ENCODE data around the gene MAP3K9. TPM values are rescaled to one million over a fixed set of nuclear protein-coding genes. Genes with fewer than 3 reads are reported as not detected.

MAP3K9 gene
- total RNA-seq, 1 experiment from 2014 or later, result 28.0 TPM

- H3K27me3 Mint-ChIP-seq (ENCODE audit: low read depth), result no peaks in the 10 kb centered on the region; the same call in none of the 2 replicates
- H3K4me1 Mint-ChIP-seq, result peaks cover 28% of the 10 kb centered on the region
- ChIA-PET POLR2A (no interaction called here), CTCF (interaction anchor here (0.6 to 0.8 kb wide), 2 partner anchors 32 to 108 kb away, joined by 3 to 5 read pairs; partner anchors contain the start of gene MAP3K9)
- H3K27ac Mint-ChIP-seq, result no peak overlapping the region
- no peak for ATAC-seq
- DNase-seq (ENCODE audit: low spot score), result no peak
- peaks cover 6% of the 10 kb centered on the region; the same call in 1 of the 2 replicates for H3K9me3 Mint-ChIP-seq
- no peaks in the 10 kb centered on the region for H3K36me3 Mint-ChIP-seq
- H3K4me3 Mint-ChIP-seq, result no peak overlapping the region
- TF ChIP-seq ZSCAN18 (CRISPR knock-in tag; IDR thresholded peaks at IDR 0.05) (no peak), CBFB (CRISPR knock-in tag; IDR thresholded peaks at IDR 0.05; ENCODE audit: low read depth) (no peak), GTF2I (CRISPR knock-in tag; conservative IDR thresholded peaks at IDR 0.05) (no peak), ZNF263 (CRISPR knock-in tag; IDR thresholded peaks at IDR 0.05; ENCODE audit: low read depth) (0 out of 2 replicates have a peak, but pooled peaks have one; percentile 41)
Measured at GRCh38 chr14:70701610-70702009, 107.7 kb downstream of the MAP3K9 start.

- DNase-seq (ENCODE audit: low spot score), result no peak
- Mint-ChIP-seq H3K27me3 (ENCODE audit: low read depth) (no peaks in the 10 kb centered on the region; the same call in none of the 2 replicates), H3K4me1 (peaks cover 25% of the 10 kb centered on the region), H3K27ac (no peak overlapping the region), H3K4me3 (no peak overlapping the region), H3K36me3 (no peaks in the 10 kb centered on the region), H3K9me3 (peaks cover 6% of the 10 kb centered on the region; the same call in 1 of the 2 replicates)
- no peak for ATAC-seq
- TF ChIP-seq GRHL2 (CRISPR knock-in tag; IDR thresholded peaks at IDR 0.05; ENCODE audit: insufficient replicate concordance, severe bottlenecking) (no peak), CREM (CRISPR knock-in tag; IDR thresholded peaks at IDR 0.05) (no peak), USF2 (CRISPR knock-in tag; IDR thresholded peaks at IDR 0.05) (no peak), E2F1 (CRISPR knock-in tag; IDR thresholded peaks at IDR 0.05) (no peak), ZNF232 (CRISPR knock-in tag; IDR thresholded peaks at IDR 0.05) (no peak), EMX1 (CRISPR knock-in tag; IDR thresholded peaks at IDR 0.05) (no peak), TCF7 (CRISPR knock-in tag; IDR thresholded peaks at IDR 0.05; ENCODE audit: low read depth) (no peak), ZNF396 (CRISPR knock-in tag; IDR thresholded peaks at IDR 0.05; ENCODE audit: borderline replicate concordance) (no peak), ERG (CRISPR knock-in tag; IDR thresholded peaks at IDR 0.05) (no peak), IRF2 (CRISPR knock-in tag; IDR thresholded peaks at IDR 0.05; ENCODE audit: borderline replicate concordance, low read depth) (no peak)
- ChIA-PET POLR2A (no interaction called here), CTCF (interaction anchor here (0.8 to 1.4 kb wide), 2 partner anchors 12 to 109 kb away, joined by 3 to 4 read pairs; partner anchors contain the start of gene MAP3K9)
Measured at GRCh38 chr14:70700955-70701585, 108.2 kb downstream of the MAP3K9 start.

- Mint-ChIP-seq H3K27me3 (ENCODE audit: low read depth) (no peaks in the 10 kb centered on the region; the same call in none of the 2 replicates), H3K36me3 (no peaks in the 10 kb centered on the region), H3K4me3 (no peak overlapping the region), H3K4me1 (peaks cover 23% of the 10 kb centered on the region), H3K9me3 (no peaks in the 10 kb centered on the region), H3K27ac (no peak overlapping the region)
- no peak for ATAC-seq
- POLR2A ChIA-PET, result no interaction called here
- no peak for DNase-seq (ENCODE audit: low spot score)
- CTCF ChIA-PET, result interaction anchor here (0.7 to 1.9 kb wide), 3 partner anchors 14 to 72 kb away, joined by 4 to 5 read pairs (median 4); no protein-coding TSS in a partner anchor
- TF ChIP-seq CTCF (IDR thresholded peaks at IDR 0.05) (no peak), ETV6 (CRISPR knock-in tag; IDR thresholded peaks at IDR 0.05) (no peak), MYBL2 (CRISPR knock-in tag; IDR thresholded peaks at IDR 0.05) (no peak), NFE2L1 (CRISPR knock-in tag; IDR thresholded peaks at IDR 0.05) (no peak), ATF2 (CRISPR knock-in tag; IDR thresholded peaks at IDR 0.05; ENCODE audit: borderline replicate concordance, low read depth) (no peak), PRDM15 (CRISPR knock-in tag; IDR thresholded peaks at IDR 0.05) (no peak)
Measured at GRCh38 chr14:70699646-70700045, 109.7 kb downstream of the MAP3K9 start.

All from WTC11 (cell line).